Activated CD8-positive, alpha-beta T cell treated with anti-CD3 and anti-CD28 coated beads, Interleukin-2, amount 10 ng/mL, durations not matched to agents 7 days and 5 days (primary cell): ENCODE results near the gene GABBR2. TPM values are rescaled to one million over a fixed set of nuclear protein-coding genes. Genes with fewer than 3 reads are reported as not detected.
A peak's percentile ranks its signal among the peaks of the same experiment; 100 is the strongest.

ENCODE experiments used
- ATAC-seq: fragments of 150-1000 bp; cut with Tn5 transposase; one replicate; pipeline ENCODE4 v1.10.0; 2021; ENCODE audit warnings: moderate library complexity
- CTCF ChIA-PET: fragments of 350-600 bp; sonication (Branson Sonifier 250); formaldehyde crosslinking; loops from one replicate; lab custom pipeline; 2021; ENCODE audit warnings: antibody characterized with exemption; lab: Charles Lee
- POLR2A ChIA-PET: fragments of 350-600 bp; sonication (Branson Sonifier 250); formaldehyde crosslinking; loops from one replicate; lab custom pipeline; 2021; ENCODE audit warnings: antibody characterized with exemption; lab: Charles Lee
- DNase-seq: peaks from one replicate; pipeline ENCODE4 v3.0.0-alpha.2; 2020
- H3K27ac Mint-ChIP-seq: one replicate; pipeline ENCODE4 v1.8.0; 2021; ENCODE audit warnings: mild to moderate bottlenecking, mixed read lengths
- H3K27me3 Mint-ChIP-seq: one replicate; pipeline ENCODE4 v1.8.0; 2021; ENCODE audit warnings: low read depth, mixed read lengths
- H3K36me3 Mint-ChIP-seq: one replicate; pipeline ENCODE4 v1.8.0; 2021; ENCODE audit warnings: low read depth, mixed read lengths
- H3K4me1 Mint-ChIP-seq: one replicate; pipeline ENCODE4 v1.8.0; 2021; ENCODE audit warnings: low read depth, mixed read lengths
- H3K4me3 Mint-ChIP-seq: one replicate; pipeline ENCODE4 v1.8.0; 2021; ENCODE audit warnings: mild to moderate bottlenecking, mixed read lengths
- H3K9me3 Mint-ChIP-seq: one replicate; pipeline ENCODE4 v1.8.0; 2022; ENCODE audit warnings: mixed read lengths; ENCODE audit not compliant: insufficient read depth
- total RNA-seq, 2 experiments: library from RNA; stranded (reverse); gene quantifications; one replicate each; pipeline ENCODE4 v1.2.3, GENCODE V29; 2021

The GABBR2 gene
- total RNA-seq, 2 experiments from 2014 or later, result not detected

- no peaks in the 10 kb centered on the region for H3K9me3 Mint-ChIP-seq
- CTCF ChIA-PET, result no interaction called here
- POLR2A ChIA-PET, result no interaction called here
- H3K4me1 Mint-ChIP-seq, result no peaks in the 10 kb centered on the region
- ATAC-seq (no peak), DNase-seq (no peak)
- peaks cover 13% of the 10 kb centered on the region for H3K27me3 Mint-ChIP-seq
- no peaks in the 10 kb centered on the region for H3K36me3 Mint-ChIP-seq
- H3K27ac Mint-ChIP-seq, result no peak overlapping the region
- no peak overlapping the region for H3K4me3 Mint-ChIP-seq
Measured at GRCh38 chr9:98538203-98538602, 170.5 kb downstream of the GABBR2 start.

- no peak for ATAC-seq
- DNase-seq, result peak; percentile 45
- H3K36me3 Mint-ChIP-seq, result no peaks in the 10 kb centered on the region
- peaks cover 10% of the 10 kb centered on the region for H3K27me3 Mint-ChIP-seq
- no peaks in the 10 kb centered on the region for H3K9me3 Mint-ChIP-seq
- no peak overlapping the region for H3K4me3 Mint-ChIP-seq
- POLR2A ChIA-PET, result no interaction called here
- CTCF ChIA-PET, result interaction anchor here (0.9 to 3.3 kb wide), 5 partner anchors 12 to 256 kb away, joined by 3 to 25 read pairs (median 4); no protein-coding TSS in a partner anchor
- no peak overlapping the region for H3K27ac Mint-ChIP-seq
- no peaks in the 10 kb centered on the region for H3K4me1 Mint-ChIP-seq
Measured at GRCh38 chr9:98536542-98537173, 172.1 kb downstream of the GABBR2 start.

- ATAC-seq (no peak), DNase-seq (no peak)
- H3K27me3 Mint-ChIP-seq, result peaks cover 2% of the 10 kb centered on the region
- ChIA-PET POLR2A (no interaction called here), CTCF (no interaction called here)
- no peaks in the 10 kb centered on the region for H3K36me3 Mint-ChIP-seq
- H3K9me3 Mint-ChIP-seq, result no peaks in the 10 kb centered on the region
- H3K4me3 Mint-ChIP-seq, result no peak overlapping the region
- no peak overlapping the region for H3K27ac Mint-ChIP-seq
- H3K4me1 Mint-ChIP-seq, result no peaks in the 10 kb centered on the region
Measured at GRCh38 chr9:98533866-98534265, 174.9 kb downstream of the GABBR2 start.

- H3K4me1 Mint-ChIP-seq, result no peaks in the 10 kb centered on the region
- no peak for ATAC-seq
- POLR2A ChIA-PET, result no interaction called here
Measured at GRCh38 chr9:98533132-98533531, 175.6 kb downstream of the GABBR2 start.

GRCh38 chr9:98532574-98532973, 176.2 kb downstream of the GABBR2 start:
- ChIA-PET POLR2A (no interaction called here), CTCF (no interaction called here)
- H3K27ac Mint-ChIP-seq, result no peak overlapping the region
- ATAC-seq, result no peak
- no peaks in the 10 kb centered on the region for H3K9me3 Mint-ChIP-seq
- no peak for DNase-seq
- H3K4me1 Mint-ChIP-seq, result no peaks in the 10 kb centered on the region
- H3K27me3 Mint-ChIP-seq, result no peaks in the 10 kb centered on the region
- H3K36me3 Mint-ChIP-seq, result no peaks in the 10 kb centered on the region
- no peak overlapping the region for H3K4me3 Mint-ChIP-seq

More at GRCh38 chr9:98533132-98533531, 175.6 kb downstream of the GABBR2 start:
- no peak for DNase-seq
- Mint-ChIP-seq H3K9me3 (no peaks in the 10 kb centered on the region), H3K36me3 (no peaks in the 10 kb centered on the region), H3K27me3 (no peaks in the 10 kb centered on the region), H3K27ac (no peak overlapping the region), H3K4me3 (no peak overlapping the region)
- CTCF ChIA-PET, result no interaction called here

- H3K4me1 Mint-ChIP-seq, result no peaks in the 10 kb centered on the region
- no peak overlapping the region for H3K27ac Mint-ChIP-seq
Measured at GRCh38 chr9:98532147-98532546, 176.6 kb downstream of the GABBR2 start.

GRCh38 chr9:98530806-98531386, 177.8 kb downstream of the GABBR2 start:
- CTCF ChIA-PET, result no interaction called here
- POLR2A ChIA-PET, result no interaction called here
- DNase-seq (no peak), ATAC-seq (no peak)
- Mint-ChIP-seq H3K4me1 (no peaks in the 10 kb centered on the region), H3K36me3 (no peaks in the 10 kb centered on the region), H3K27ac (no peak overlapping the region), H3K27me3 (peaks cover 8% of the 10 kb centered on the region), H3K9me3 (peaks cover 4% of the 10 kb centered on the region), H3K4me3 (no peak overlapping the region)

More at GRCh38 chr9:98532147-98532546, 176.6 kb downstream of the GABBR2 start:
- DNase-seq (no peak), ATAC-seq (no peak)
- Mint-ChIP-seq H3K36me3 (no peaks in the 10 kb centered on the region), H3K4me3 (no peak overlapping the region), H3K27me3 (peaks cover 4% of the 10 kb centered on the region), H3K9me3 (no peaks in the 10 kb centered on the region)
- ChIA-PET CTCF (no interaction called here), POLR2A (no interaction called here)

GRCh38 chr9:98530275-98530674, 178.5 kb downstream of the GABBR2 start:
- H3K27me3 Mint-ChIP-seq, result peaks cover 12% of the 10 kb centered on the region
- H3K4me1 Mint-ChIP-seq, result no peaks in the 10 kb centered on the region
- H3K9me3 Mint-ChIP-seq, result peaks cover 4% of the 10 kb centered on the region
- no peak overlapping the region for H3K27ac Mint-ChIP-seq
- ChIA-PET POLR2A (interaction anchor here (0.6 kb wide), 1 partner anchor 18 kb away, joined by 3 read pairs; no protein-coding TSS in a partner anchor), CTCF (no interaction called here)
- H3K4me3 Mint-ChIP-seq, result no peak overlapping the region
- no peaks in the 10 kb centered on the region for H3K36me3 Mint-ChIP-seq
- ATAC-seq (no peak), DNase-seq (no peak)

- CTCF ChIA-PET, result no interaction called here
Measured at GRCh38 chr9:98529841-98530240, 178.9 kb downstream of the GABBR2 start.

GRCh38 chr9:98523231-98523901, 185.4 kb downstream of the GABBR2 start:
- no peaks in the 10 kb centered on the region for H3K36me3 Mint-ChIP-seq
- ATAC-seq, result no peak
- no peaks in the 10 kb centered on the region for H3K4me1 Mint-ChIP-seq
- peaks cover 4% of the 10 kb centered on the region for H3K9me3 Mint-ChIP-seq
- no peak overlapping the region for H3K27ac Mint-ChIP-seq
- peaks cover 31% of the 10 kb centered on the region for H3K27me3 Mint-ChIP-seq
- H3K4me3 Mint-ChIP-seq, result no peak overlapping the region
- POLR2A ChIA-PET, result no interaction called here
- DNase-seq, result no peak
- CTCF ChIA-PET, result interaction anchor here (1.2 kb wide), 1 partner anchor 13 kb away, joined by 4 read pairs; no protein-coding TSS in a partner anchor

More at GRCh38 chr9:98529841-98530240, 178.9 kb downstream of the GABBR2 start:
- Mint-ChIP-seq H3K27me3 (peaks cover 16% of the 10 kb centered on the region), H3K36me3 (no peaks in the 10 kb centered on the region), H3K9me3 (peaks cover 4% of the 10 kb centered on the region), H3K4me3 (no peak overlapping the region), H3K27ac (no peak overlapping the region), H3K4me1 (no peaks in the 10 kb centered on the region)
- no peak for ATAC-seq
- no peak for DNase-seq
- POLR2A ChIA-PET, result interaction anchor here (0.6 kb wide), 1 partner anchor 18 kb away, joined by 3 read pairs; no protein-coding TSS in a partner anchor

- POLR2A ChIA-PET, result no interaction called here
Measured at GRCh38 chr9:98522487-98522886, 186.2 kb downstream of the GABBR2 start.

GRCh38 chr9:98521141-98521540, 187.6 kb downstream of the GABBR2 start:
- H3K4me1 Mint-ChIP-seq, result no peaks in the 10 kb centered on the region
- DNase-seq (no peak), ATAC-seq (no peak)
- no peaks in the 10 kb centered on the region for H3K36me3 Mint-ChIP-seq
- H3K27ac Mint-ChIP-seq, result no peak overlapping the region
- ChIA-PET POLR2A (no interaction called here), CTCF (no interaction called here)
- H3K4me3 Mint-ChIP-seq, result no peak overlapping the region
- peaks cover 25% of the 10 kb centered on the region for H3K27me3 Mint-ChIP-seq
- H3K9me3 Mint-ChIP-seq, result no peaks in the 10 kb centered on the region

More at GRCh38 chr9:98522487-98522886, 186.2 kb downstream of the GABBR2 start:
- ATAC-seq (no peak), DNase-seq (no peak)
- CTCF ChIA-PET, result interaction anchor here (1.2 kb wide), 1 partner anchor 14 kb away, joined by 4 read pairs; no protein-coding TSS in a partner anchor
- Mint-ChIP-seq H3K9me3 (peaks cover 4% of the 10 kb centered on the region), H3K4me3 (no peak overlapping the region), H3K36me3 (no peaks in the 10 kb centered on the region), H3K4me1 (no peaks in the 10 kb centered on the region), H3K27me3 (peaks cover 31% of the 10 kb centered on the region), H3K27ac (no peak overlapping the region)
